Measurements from ENCODE around the gene LSG1.

DNA sequence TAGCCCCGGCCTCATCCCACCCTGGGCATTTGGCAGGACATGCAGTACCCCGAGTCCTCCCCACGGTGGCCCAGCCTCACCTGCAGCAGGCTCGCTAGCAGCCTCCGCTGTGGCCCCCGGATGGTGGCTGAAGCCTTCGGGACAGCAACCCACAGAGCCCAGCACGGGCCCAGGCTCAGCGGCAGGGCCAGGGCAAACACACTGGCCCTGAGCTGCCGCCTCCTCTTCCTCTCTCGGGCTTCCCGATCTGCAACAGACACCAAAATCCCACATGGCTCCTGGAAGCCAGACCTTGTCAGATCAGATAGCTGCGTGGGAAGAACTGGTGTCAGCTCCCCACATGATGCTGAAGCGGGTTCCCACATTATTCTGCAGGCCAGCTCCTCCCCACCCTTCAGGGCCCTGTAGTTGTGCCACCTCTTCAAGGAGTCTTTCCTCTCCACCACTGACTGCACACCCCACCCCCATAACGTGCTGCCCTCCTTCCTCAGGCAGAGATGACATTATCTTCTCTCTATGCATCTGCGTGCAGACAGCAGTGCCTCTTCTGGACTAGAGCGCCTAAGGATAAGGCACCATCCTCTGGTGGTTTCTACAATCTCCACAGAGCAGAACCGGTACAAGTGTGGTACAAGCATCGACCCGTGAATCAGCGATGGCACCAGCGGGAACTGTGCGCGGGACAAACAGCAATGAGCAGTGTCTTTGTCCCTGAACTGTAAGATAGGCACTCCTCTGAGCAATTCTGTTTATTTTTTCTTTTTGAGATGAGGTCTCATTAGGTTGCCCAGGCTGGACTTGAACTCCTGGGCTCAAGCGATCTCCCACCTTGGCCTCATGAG is 48.3 kb downstream of the LSG1 start:
- TF ChIP-seq, protein P1, sequence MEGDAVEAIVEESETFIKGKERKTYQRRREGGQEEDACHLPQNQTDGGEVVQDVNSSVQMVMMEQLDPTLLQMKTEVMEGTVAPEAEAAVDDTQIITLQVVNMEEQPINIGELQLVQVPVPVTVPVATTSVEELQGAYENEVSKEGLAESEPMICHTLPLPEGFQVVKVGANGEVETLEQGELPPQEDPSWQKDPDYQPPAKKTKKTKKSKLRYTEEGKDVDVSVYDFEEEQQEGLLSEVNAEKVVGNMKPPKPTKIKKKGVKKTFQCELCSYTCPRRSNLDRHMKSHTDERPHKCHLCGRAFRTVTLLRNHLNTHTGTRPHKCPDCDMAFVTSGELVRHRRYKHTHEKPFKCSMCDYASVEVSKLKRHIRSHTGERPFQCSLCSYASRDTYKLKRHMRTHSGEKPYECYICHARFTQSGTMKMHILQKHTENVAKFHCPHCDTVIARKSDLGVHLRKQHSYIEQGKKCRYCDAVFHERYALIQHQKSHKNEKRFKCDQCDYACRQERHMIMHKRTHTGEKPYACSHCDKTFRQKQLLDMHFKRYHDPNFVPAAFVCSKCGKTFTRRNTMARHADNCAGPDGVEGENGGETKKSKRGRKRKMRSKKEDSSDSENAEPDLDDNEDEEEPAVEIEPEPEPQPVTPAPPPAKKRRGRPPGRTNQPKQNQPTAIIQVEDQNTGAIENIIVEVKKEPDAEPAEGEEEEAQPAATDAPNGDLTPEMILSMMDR (IDR thresholded peaks at IDR 0.05; ENCODE audit: low read length), result no peak
- no peak for TF ChIP-seq EZH2 (IDR thresholded peaks at IDR 0.05; ENCODE audit: borderline replicate concordance, low read length)

Data from OCI-LY1 (cell line).